ENCODE measurements around the gene CYFIP2. TPM values are rescaled to one million over a fixed set of nuclear protein-coding genes. Genes with fewer than 3 reads are reported as not detected.

Gene CYFIP2
- total RNA-seq, 4 donors from 2014 or later: 4.1 to 11.9 (median 6.0) TPM

- TF ChIP-seq CTCF (IDR thresholded peaks at IDR 0.05; ENCODE audit: low read depth): no peak
Measured at GRCh38 chr5:157434096-157434495, 168.2 kb downstream of the CYFIP2 start.

GRCh38 chr5:157443041-157443549 is 177.2 kb downstream of the CYFIP2 start:
- TF ChIP-seq CTCF (IDR thresholded peaks at IDR 0.05; ENCODE audit: low read depth): no peak

GRCh38 chr5:157444224-157444623 is 178.3 kb downstream of the CYFIP2 start:
- TF ChIP-seq CTCF (IDR thresholded peaks at IDR 0.05; ENCODE audit: low read depth): no peak

Other genes starting within 250 kb of the CYFIP2 start
- gene HAVCR1, start 207.0 kb upstream of the CYFIP2 start, total RNA-seq: 1 to 10 TPM in 2 of 4 donors, under 1 TPM in 1, not detected in 1; 0.88 to 1.9 (median 1.1) TPM
- 100 to 1,000 TPM in 1 of 4 donors, 10 to 100 TPM in 3; 14.5 to 122 (median 23.9) TPM for gene HAVCR2, start 157.1 kb upstream of the CYFIP2 start, total RNA-seq
- gene MED7, start 123.3 kb upstream of the CYFIP2 start, total RNA-seq: 10 to 100 TPM; 12.1 to 17.8 (median 12.9) TPM
- gene GARIN3, start 99.9 kb upstream of the CYFIP2 start, total RNA-seq: not detected
- 1 to 10 TPM; 2.8 to 8.8 (median 5.3) TPM for gene ITK, start 85.3 kb upstream of the CYFIP2 start, total RNA-seq
- gene NIPAL4, start 194.1 kb downstream of the CYFIP2 start, total RNA-seq: 1 to 10 TPM in 1 of 4 donors, under 1 TPM in 1, not detected in 2; 0.22 to 1.3 TPM